Cerebellar nuclear complex (tissue), 1 donor: ENCODE data around the gene SF3A1.
"Not testable (repeated sequence)": the region's sequence is repeated elsewhere in the genome, so short reads cannot be mapped to it uniquely, and the experiment has no call there.

Source experiments
- DNase-seq, 2 experiments: peaks; one replicate each; lab custom pipeline; 2025; lab: John Stamatoyannopoulos, UW

Gene SF3A1

GRCh38 chr22:30347255-30347892 lies 9.3 kb downstream of the SF3A1 start:
- DNase-seq: no peak

GRCh38 chr22:30344447-30345200 lies 12.1 kb downstream of the SF3A1 start:
- DNase-seq: no peak

GRCh38 chr22:30340911-30341685 lies 15.6 kb downstream of the SF3A1 start:
- no peak for DNase-seq

- no peak for DNase-seq
These were observed 17.9 kb downstream of the SF3A1 start for GRCh38 chr22:30338802-30339201.

GRCh38 chr22:30338341-30338740 lies 18.4 kb downstream of the SF3A1 start:
- not testable (repeated sequence) for DNase-seq

GRCh38 chr22:30337461-30337778 lies 19.3 kb downstream of the SF3A1 start:
- DNase-seq: no peak

DNA sequence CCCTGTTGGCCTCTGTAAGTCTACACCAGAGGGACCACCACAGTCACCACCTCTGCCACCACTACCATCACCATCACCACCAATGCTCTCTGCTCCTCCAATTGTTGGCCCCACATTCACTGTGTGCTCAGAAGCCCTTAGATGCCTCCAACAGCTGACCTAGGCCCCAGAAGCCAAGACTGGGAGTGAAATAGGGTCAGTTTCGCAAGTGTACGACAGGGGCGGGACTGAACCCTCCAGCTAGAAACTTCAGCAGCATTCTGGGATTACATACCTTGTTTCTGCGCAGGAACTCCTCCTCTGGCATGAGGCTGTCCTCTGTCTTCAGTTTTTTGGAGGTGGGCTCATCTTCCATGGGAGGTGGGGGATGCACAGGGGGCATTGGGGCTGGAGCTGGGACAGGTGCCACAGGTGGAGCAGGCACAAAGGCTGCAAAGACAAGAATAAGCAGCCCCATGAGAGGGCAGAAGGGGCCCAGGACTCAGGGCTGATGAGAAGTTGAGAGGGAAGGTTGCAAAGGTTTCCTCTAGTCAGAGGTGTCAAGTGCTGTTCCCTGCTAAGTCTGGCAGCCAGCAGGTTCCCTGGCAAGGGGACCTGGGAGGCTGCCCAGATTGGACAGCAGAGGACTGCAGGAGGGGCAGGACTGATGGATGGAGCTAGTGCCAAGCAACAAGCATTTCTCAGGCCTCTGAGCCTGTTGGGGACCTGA lies 19.8 kb downstream of the SF3A1 start:
- DNase-seq: peak; percentile 57 to 82

DNA sequence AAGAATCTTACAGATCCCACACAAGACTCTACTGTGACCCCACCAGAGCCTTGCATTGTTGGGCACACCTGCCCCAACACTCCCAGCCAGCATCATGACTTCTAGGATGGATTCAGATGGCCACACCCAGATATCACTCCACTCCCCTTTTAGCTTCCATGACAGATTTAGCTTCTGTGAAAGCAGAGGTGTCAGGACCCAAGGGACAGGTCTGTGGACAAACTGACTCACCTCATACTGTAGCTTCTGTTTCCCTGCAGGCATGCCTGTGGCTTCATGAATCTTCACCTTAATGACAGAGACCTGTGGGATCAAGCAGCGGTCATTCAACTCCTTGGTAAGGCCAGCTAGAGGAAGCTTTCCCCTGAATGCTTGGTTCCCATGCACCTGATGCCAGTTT lies 21.5 kb downstream of the SF3A1 start:
- no peak for DNase-seq

GRCh38 chr22:30334646-30335045 lies 22.0 kb downstream of the SF3A1 start:
- no peak for DNase-seq

DNA sequence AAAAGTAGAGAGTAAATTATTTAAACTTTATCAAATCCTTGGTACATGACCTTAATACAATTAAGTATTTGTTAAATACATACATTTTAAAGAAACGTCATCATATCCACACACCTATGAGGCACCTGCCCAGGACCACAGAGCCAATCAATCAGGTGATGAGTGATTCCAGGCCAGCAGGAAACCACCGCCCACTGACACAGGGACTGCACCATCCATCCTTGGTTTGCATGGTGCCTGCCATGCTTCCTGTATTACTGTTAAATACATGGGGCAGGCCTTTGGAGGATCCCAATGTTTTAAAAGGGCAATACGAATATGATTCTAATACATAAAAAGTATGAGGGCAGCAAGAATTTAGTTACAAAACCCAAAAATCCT lies 23.0 kb downstream of the SF3A1 start:
- no peak for DNase-seq

- DNase-seq: no peak
These were observed 23.5 kb downstream of the SF3A1 start for GRCh38 chr22:30332994-30333706.

DNA sequence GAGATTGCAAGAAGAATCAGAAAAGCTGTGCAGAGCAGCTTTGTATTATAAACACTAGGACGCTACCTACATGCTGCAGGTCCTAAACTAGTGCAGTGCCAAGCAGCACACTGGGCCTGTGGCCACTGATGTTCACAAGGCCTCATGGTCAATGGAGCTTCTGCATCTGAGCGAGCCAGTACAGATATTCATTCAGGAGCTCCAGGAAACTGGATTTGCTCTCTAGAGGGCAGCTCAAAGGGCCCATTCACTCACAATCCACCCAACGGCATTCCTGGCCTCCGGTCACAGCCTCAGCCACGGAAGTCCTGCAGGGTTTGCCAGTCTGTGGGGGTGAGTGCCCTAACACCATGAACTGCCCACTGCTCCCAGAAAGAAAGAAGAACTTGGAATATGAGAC lies 24.1 kb downstream of the SF3A1 start:
- DNase-seq: no peak

DNA sequence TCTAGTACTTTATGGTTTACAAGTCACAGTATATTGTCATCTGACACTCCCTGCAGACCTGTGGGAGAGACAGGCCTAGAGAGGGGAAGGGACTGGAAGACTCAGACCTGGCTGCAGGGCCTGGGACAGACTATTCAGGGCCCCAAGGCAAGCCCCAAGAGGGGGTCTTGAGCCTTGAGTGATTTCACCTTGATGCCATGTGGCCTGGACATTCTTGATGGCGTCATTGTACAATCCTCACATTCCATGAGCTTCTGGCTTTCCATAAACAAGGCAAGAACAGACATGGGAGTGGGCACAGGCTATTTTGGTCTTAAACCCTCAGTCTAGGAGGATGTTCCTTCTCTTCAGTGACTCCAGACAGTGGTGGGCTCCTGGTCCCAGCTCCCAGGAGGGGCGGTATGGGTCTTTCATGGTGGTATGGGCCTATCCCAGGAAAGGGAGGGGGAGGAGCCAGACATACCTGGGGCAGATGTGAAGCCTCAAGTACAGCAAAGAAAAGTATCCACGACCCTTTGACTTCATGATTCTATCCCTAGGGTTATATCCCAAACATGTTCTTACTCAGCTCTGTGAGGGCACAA lies 28.1 kb downstream of the SF3A1 start:
- DNase-seq: no peak

- no peak for DNase-seq
These were observed 28.8 kb downstream of the SF3A1 start for GRCh38 chr22:30327864-30328345.

- peak; percentile 35 to 91 for DNase-seq
These were observed 29.9 kb downstream of the SF3A1 start, which contains the start of gene TBC1D10A for GRCh38 chr22:30326706-30327362. Gene TBC1D10A (minus strand): TSS chr22:30326941. CDS start chr22:30326881, 60 bp downstream.

- DNase-seq: no peak
These were observed 30.4 kb downstream of the SF3A1 start for GRCh38 chr22:30326255-30326705.

DNA sequence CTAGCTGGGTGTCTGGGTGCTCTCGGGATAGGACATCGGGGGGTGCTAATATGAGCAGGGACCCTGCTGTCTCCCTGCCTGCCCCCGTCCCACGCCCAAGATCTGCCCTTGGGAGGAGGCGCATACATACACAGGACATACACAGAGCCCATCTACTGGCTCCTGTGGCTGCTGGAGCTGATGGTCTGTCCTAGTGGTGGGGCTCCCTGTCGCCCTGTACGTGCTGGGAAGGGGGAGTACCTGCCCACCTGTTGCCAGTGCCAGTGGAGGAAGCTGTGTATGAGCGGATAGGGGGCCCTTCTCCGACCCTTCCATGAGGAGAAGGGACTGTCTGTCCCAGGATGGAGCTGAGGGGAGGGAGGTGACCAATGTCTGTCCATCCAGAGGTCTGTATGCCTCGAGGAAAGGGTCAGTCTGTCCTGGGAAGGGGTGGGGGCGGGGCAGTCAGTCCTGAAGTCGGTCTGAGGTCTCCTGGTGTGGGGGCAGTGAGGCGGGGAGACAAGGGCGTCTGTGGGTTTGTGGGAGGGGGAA lies 30.9 kb downstream of the SF3A1 start:
- DNase-seq: no peak

DNA sequence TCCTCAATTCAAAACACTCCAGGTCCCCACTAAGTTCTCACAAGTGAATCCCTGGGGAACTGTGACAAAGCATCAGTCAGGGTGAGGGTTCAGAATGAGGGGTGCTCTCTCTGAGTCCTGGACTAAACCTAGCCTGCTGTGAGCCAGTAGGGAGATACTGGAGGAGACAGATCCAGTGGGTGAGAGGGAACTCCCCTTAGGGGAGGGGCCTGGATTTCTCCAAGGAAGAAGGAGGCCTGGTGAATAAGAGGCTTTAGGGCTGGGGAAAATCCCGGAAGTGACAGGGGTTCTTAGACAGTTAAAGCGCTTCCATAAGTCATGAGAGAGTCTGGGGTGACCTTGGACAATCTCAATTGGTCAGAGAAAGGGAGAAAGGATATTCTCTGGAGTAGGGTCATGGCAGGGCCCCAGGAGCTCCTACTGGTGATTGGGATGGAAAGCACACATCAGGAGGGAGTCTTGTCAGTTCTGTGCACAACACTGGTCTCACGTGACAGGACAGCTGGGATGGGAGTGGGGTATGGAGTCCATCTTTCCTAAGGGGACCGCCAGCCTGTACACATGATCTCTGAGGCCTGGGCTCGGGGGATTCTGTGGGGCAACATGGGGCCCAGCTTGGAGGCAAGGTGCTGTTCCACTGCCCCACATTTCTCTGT lies 31.5 kb downstream of the SF3A1 start:
- no peak for DNase-seq

GRCh38 chr22:30324014-30324730 lies 32.5 kb downstream of the SF3A1 start:
- no peak for DNase-seq
